SKM-1 (cell line): ENCODE data around the gene PCDHB3.
"Not testable (repeated sequence)": the region's sequence is repeated elsewhere in the genome, so short reads cannot be mapped to it uniquely, and the experiment has no call there.

Experiments used
- DNase-seq: peaks from one replicate; lab custom pipeline; 2025; ENCODE audit not compliant: unreplicated experiment; lab: John Stamatoyannopoulos, UW

PCDHB3 gene

DNA sequence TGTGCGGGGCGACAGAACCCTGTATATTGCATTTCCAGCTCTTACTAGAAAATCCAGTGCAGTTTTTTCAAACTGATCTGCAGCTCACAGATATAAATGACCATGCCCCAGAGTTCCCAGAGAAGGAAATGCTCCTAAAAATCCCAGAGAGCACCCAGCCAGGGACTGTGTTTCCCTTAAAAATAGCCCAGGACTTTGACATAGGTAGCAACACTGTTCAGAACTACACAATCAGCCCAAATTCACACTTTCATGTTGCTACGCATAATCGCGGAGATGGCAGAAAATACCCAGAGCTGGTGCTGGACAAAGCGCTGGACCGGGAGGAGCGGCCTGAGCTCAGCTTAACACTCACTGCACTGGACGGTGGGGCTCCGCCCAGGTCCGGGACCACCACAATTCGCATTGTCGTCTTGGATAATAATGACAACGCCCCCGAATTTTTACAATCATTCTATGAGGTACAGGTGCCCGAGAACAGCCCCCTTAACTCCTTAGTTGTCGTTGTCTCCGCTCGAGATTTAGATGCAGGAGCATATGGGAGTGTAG is 35.5 kb downstream of the PCDHB3 start:
- DNase-seq, result no peak

DNA sequence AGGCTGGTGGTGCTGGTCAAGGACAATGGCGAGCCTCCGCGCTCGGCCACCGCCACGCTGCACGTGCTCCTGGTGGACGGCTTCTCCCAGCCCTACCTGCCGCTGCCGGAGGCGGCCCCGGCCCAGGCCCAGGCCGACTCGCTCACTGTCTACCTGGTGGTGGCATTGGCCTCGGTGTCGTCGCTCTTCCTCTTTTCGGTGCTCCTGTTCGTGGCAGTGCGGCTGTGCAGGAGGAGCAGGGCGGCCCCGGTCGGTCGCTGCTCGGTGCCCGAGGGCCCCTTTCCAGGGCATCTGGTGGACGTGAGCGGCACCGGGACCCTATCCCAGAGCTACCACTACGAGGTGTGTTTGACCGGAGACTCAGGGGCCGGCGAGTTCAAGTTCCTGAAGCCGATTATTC is 37.1 kb downstream of the PCDHB3 start:
- DNase-seq, result not testable (repeated sequence)

DNA sequence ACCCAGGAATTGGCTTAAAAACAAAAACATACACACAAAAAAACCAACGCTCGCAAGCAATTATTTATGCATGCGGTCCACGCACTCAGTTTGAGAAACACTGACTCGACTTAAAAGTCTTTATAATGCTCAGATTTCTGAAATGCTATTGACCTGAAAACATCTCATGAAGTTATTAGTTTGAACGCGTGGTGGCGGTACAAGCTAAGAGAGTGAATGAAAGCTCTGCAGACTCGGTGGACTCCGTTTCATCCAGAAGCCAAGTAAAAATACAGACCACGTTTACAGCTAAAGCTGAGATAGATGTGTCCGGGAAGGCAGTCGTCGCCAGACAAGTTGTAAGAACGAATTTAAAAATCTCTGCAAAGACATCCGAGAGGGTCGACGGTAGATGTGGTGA is 49.5 kb downstream of the PCDHB3 start, which contains the start of gene PCDHB6:
TSS of gene PCDHB6 (plus strand) at position 246 of the 400 bp plus-strand sequence. CDS start 201 bp downstream, outside the sequence.
- no peak for DNase-seq

DNA sequence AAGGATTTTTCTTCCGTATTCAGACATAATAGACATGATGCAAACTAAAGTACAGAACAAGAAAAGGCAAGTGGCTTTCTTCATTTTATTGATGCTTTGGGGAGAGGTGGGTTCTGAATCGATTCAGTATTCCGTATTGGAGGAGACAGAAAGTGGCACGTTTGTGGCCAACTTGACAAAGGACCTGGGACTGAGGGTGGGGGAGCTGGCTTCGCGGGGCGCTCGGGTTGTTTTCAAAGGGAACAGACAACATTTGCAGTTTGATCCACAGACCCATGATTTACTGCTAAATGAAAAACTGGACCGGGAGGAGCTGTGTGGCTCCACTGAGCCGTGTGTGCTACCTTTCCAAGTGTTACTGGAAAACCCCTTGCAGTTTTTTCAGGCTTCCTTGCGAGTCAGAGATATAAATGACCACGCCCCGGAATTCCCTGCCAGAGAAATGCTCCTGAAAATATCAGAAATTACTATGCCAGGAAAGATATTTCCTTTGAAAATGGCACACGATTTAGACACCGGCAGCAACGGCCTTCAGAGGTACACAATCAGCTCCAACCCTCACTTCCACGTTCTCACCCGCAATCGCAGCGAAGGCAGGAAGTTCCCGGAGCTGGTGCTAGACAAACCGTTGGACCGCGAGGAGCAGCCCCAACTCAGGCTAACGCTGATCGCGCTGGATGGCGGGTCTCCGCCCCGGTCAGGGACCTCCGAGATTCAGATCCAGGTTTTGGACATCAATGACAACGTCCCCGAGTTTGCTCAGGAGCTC is 50.1 kb downstream of the PCDHB3 start:
- no peak for DNase-seq

DNA sequence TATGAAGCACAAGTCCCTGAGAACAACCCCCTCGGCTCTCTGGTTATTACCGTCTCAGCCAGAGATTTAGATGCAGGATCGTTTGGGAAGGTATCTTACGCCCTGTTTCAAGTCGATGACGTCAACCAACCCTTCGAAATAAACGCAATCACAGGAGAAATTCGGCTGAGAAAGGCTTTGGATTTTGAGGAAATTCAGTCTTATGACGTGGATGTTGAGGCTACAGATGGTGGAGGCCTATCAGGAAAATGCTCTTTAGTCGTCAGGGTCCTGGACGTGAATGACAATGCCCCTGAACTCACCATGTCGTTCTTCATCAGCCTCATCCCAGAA is 50.7 kb downstream of the PCDHB3 start:
- no peak for DNase-seq

DNA sequence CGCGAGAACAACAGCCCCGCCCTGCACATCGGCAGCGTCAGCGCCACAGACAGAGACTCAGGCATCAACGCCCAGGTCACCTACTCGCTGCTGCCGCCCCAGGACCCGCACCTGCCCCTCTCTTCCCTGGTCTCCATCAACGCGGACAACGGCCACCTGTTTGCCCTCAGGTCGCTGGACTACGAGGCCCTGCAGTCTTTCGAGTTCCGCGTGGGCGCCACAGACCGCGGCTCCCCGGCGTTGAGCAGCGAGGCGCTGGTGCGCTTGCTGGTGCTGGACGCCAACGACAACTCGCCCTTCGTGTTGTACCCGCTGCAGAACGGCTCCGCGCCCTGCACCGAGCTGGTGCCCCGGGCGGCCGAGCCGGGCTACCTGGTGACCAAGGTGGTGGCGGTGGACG is 51.4 kb downstream of the PCDHB3 start:
- DNase-seq, result not testable (repeated sequence)

DNA sequence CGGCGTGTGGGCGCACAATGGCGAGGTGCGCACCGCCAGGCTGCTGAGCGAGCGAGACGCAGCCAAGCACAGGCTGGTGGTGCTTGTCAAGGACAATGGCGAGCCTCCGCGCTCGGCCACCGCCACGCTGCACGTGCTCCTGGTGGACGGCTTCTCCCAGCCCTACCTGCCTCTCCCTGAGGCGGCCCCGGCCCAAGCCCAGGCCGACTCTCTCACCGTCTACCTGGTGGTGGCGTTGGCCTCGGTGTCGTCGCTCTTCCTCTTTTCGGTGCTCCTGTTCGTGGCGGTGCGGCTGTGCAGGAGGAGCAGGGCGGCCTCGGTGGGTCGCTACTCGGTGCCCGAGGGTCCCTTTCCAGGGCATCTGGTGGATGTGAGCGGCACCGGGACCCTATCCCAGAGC is 51.8 kb downstream of the PCDHB3 start:
- DNase-seq, result not testable (repeated sequence)
